ENCODE results near the gene PIK3R1.

PIK3R1 gene

DNA sequence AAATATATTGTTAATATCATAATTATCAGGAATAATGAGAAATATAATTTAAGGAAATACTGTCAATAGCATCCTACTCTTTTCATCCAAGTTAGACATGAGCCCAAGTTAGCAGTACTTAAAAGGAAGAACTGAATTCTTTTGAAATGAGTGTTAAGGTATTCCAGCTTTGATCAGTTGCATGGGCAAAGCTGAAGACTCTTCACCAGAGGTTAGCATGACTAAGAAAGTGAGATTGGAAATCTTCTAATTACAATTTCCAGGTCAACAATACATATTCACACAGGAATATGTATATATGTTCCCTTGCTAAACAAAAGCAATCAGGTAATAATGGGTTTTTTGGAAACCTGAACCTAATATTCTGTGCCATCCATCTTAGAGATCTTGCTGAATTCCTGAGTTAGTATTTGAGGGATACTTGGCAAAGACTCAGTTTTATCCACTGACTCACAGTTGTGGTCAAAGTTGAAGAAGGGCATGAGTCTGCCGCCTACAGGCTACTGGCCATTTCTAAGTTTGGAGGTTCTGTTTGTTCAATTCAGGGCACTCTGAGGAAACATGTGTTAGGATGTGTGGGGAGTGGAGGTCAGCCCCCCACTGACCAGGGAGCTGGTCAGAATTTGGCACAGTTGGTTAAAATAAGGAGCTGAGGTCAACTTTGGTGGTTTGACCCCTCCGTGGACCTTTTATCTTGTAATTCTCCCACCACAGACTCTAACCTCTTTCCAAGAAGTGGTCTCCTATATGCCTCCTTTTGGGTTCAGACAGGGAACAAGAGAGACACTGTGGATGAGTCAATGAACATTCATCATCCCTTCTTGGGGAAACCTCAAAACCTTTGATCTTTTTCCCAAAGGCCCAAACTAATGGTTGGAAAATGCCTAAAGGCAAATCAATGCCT, 118.3 kb downstream of the PIK3R1 start:
- no peak for DNase-seq

DNA sequence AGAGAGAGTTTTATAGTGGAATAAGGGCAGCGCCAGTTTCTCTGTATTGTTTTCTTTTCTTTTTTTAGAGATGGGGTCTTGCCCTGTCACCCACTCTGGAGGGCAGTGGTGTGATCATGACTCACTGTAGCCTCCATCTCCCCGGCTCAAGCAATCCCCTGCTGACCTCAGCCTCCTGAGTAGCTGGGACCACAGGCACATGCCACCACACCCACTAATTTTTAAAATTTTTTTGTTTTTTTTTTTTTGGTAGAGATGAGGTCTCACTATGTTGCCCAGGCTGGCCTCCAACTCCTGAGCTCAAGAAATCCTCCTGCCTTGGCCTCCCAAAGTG, 119.0 kb downstream of the PIK3R1 start:
- DNase-seq: no peak

DNA sequence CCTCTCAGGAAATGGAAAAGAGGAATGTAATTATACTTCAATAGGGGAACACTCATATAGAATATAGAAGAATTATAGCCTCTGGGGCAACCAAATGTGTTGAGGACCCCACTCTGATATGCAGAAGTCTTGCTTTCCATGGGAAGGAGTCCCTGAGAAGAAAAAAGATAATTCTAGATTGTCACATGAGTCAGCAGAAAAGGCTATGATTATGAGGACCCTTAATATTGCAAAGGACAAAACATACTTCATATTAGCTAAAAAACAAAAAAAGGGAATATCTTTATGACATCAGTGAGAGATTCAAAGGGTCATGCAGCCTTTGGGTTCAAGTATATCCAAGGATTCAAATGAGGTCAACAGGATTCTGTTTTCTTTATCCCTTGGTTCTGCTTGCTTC, 119.5 kb downstream of the PIK3R1 start:
- DNase-seq: no peak

DNA sequence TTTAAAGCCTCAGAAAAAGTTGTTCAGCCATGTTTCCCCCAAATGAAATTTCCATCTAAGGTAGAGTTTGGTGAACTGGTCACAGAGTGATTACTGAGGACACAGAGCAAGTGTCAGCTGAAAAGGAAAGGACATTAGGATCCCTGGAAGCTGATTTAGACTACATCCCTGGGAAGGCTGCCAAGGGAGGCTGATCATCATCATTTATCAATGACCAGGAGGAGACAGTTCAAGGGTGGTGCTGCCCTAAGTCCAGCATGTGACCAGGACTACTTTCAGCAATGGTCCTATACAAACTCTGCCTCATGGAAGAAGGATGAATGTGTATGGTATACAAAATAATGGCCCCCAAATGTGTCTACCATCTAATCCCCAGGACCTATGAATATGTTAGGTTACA, 120.6 kb downstream of the PIK3R1 start:
- DNase-seq: no peak

DNA sequence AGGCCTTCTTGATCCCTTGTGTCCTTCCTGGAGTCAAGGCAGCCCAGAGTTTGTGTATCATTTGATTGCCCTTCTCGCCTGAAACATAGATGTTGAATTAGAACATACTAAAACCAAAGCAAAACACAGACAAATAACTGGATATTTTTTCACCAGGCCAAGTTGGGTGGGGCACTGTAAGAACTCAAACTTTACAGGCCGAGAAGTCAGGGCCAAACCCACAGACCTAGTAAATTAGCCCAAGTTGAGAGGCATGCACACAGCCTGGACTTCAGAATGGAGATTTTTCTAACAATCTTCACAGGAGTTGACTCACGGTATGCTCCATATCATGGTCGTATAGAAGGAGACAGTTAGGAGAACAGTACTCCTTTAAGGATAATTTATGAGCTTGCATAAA, 121.7 kb downstream of the PIK3R1 start:
- DNase-seq: no peak

DNA sequence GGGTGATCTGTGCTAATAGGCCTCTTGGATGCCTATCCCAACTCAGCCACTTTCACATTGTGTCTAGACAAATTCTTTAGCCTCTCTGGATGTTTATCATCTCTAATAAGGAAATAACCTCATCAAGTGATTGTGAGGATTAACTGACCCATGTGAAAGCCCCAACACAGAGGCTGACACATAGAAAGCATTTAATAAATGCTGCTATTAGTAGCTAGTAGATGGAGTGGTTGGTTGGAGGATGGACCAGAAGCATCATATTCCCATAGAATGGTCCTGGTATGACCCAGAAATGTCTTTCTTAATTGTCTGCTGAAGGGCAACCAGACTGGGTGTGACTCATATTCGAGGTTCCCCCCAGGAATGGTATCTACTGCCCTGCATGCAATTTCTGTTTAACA, 124.4 kb downstream of the PIK3R1 start:
- DNase-seq: no peak

DNA sequence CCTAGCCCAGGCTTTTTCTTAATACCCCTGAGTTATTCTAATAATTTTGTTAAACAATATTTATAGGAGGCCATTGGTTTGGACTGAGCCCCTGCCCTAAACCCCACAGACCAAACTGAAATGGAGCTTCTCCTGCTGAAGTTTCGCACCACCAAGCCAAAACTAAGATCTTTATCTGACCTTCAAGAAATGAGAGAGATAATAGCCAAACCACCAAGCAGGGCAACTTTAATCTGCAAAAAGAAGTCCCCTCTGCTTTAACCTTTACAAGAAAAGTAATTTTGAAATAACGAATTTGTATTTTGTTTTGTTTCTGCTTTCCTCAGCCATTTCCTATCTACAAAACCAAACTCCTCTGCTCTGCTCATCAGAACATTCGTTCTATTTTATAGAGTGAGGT, 125.5 kb downstream of the PIK3R1 start:
- DNase-seq: no peak

DNA sequence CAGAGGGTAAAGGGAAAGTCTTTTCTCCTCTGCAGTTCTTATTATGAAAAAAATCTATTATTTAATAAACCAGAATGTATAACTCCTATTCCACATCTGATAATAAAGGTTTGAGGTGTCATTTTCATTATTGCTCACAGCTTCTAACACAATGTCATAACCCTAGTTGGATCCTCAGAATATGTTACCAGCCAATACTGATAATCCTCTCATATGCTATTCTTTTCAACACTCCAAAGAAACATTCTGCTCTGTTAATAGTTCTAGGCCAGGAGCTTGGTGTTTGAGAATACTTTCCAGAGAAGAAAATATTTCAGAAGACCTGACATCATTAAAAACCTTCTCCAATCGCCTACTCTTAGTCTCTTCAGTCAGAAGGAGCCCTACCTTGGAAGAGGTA, 127.1 kb downstream of the PIK3R1 start:
- DNase-seq: no peak

DNA sequence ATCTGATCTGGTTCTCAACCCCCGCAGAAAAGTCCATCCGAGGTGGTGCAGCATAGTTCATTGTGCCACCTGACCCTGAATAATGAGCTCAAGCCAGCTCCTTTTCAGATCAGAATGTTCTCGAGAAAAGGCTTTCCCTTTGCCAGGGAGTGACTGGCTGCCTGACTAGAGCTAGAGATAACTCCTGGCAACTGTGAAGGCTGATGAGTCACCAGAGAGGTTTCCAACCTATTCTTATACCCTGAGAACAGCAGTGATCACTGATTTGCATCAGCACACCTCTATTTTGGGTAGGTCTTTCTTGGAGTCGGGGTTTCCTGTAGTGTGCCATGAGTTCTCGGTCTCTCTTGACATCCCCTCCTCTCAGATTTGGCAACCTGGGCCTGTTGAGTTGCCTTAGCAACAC, 127.9 kb downstream of the PIK3R1 start:
- DNase-seq: no peak

DNA sequence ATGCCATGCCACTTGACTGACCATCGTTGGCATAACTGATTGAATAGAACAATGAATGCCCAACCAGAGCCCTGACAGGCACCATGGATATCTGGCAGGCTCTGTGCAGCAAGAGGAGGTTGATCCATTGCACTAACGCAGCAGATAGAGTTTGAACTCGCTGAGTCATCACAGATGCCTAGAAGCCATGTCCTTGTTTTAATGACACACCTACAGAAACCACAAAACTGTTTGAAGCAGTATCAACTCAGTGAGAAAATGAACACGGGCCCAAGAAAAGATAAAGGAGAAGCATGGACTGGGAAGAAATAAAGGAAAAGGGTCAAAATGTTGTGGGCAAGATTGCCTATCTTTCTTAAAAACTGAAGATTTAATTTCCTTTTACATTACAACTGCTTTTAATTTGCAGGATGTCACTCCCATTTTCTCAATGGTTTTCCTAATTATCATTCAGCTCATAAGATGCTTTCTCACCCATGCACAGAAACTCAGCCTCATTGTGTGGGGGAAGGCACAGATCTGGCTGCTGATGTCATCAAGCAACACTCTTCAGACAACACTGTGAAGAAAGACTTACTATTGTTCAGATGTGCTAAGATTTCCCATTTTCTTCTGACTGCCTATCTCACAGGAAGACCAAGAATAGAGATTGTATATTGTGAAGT, 129.0 kb downstream of the PIK3R1 start:
- peak; percentile 28 for DNase-seq

DNA sequence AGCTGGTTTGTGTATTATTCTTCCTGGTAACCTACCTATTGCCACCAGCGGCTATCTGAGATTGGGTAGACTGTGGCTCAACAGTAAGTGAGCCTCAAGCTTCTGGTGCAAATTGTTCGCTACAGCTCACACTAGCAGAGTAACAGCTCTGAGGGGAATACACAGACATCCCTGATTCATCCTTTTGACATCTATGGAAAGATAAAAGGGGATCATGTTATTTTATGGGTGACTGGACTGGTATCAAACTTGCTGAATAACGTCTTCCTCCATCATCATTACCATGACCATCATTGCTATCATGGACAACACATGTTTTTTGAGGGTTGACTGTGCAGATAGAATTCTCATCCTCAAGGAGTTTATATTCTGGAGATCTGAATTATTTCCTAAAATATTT, 129.6 kb downstream of the PIK3R1 start:
- no peak for DNase-seq

DNA sequence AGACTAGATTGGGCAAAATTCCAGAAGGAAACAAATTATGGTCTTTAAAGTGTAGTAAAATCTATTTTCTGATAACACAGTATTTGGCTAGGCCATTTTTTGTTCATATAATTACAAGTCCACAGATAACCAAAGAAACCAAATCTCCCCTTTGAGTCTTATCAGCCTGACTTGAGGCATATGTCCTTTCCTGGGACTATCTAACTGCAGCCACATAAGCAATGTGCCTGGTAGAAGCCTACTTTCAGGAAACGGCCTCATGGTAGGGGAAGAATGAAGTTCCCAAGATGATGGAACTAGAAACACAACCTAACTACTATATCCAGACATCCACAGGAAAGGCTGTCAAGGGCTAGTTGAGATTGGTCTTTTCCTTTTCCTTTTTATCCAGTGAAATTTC, 130.0 kb downstream of the PIK3R1 start:
- DNase-seq: no peak

DNA sequence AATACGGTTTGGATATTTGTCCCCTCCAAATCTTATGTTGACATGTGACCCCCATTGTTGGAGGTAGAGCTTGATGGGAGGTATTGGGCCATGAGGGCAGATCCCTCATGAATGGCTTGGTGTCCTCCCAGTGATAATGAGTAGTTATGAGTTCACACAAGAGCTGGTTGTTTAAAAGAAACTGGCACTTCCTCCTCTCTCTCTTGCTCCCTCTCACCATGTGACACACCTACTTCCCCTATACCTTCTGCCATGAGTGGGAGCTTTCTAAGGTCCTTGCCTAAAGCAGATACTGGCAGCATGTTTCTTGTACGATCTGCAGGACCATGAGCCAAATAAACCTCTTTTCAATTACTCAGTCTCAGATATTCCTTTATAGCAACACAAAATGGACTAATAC, 132.0 kb downstream of the PIK3R1 start:
- DNase-seq: no peak

DNA sequence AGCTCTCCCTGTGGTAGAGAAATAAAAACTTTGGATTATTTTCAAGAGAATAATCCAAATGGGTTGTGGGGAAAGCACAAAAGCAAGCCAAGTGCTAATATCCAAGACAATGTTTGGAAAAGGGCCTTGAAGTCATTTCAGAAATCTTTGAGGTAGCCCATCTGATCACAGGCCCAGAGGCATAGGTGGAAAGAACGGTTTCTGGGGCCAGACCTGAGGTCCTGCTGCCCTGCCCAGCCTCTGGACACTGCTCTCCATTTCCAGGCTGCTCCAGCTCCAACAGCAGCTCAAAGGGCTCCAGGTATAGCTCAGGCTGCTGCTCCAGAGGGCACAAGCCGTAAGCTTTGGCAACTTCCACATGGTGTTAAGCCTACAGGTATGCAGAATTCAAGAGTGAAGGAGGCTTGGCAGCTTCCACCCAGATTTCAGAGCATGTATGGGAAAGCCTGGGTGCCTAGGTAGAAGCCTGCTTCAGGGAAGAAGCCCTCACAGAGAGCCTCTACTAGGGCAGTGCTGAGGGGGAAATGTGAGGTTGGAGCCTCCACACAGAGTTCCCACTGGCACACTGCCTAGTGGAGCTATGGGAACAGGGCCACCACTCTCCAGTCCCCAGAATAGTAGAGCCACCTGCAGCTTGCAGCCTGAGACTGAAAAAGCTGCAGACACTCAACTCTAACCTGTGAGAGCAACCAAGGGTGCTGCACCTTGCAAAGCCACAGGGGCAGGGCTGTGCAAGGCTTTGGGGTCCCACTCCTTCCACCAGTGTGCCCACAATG, 133.1 kb downstream of the PIK3R1 start:
- DNase-seq: no peak

DNA sequence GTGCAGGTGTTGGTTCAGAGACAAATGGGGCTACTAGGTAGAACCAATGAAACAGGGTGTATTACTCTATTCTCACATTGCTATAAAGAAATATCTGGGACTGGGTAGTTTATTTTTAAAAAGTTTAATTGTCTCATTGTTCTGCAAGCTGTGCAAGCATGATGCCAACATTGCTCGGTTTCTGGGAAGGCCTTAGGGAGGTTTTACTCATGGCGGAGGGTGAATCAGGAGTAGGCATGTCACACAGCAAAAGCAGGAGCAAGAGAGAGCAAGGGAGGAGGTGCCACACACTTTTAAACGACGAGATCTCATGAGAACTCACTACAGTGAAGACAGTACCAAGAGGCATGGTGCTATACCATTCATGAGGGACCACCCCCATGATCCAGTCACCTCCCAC, 134.6 kb downstream of the PIK3R1 start:
- no peak for DNase-seq

All from NCI-H69 (cell line).